HepG2 (cell line): Measurements from ENCODE around the gene RIPK1. TPM values are rescaled to one million over a fixed set of nuclear protein-coding genes. Genes with fewer than 3 reads are reported as not detected.

Experiments
- CREM ChIP-seq, 2 experiments: sonication (generic) in 1 of 2; formaldehyde crosslinking in 1 of 2; IDR thresholded peaks; 2 replicates each; pipeline versions ENCODE4 v1.4.0 to v1.6.1; 2016 to 2020; ENCODE audit warnings: antibody characterized with exemption in 1 of 2, mild to moderate bottlenecking in 1 of 2, missing genetic modification reagents in 1 of 2
- DMAP1 ChIP-seq: IDR thresholded peaks from 2 replicates; pipeline ENCODE4 v1.6.1; 2016
- DPF2 ChIP-seq: sonication (generic); formaldehyde crosslinking; IDR thresholded peaks from 2 replicates; pipeline ENCODE4 v1.4.0; 2020; ENCODE audit warnings: mild to moderate bottlenecking, low read depth, missing genetic modification reagents, borderline replicate concordance
- DR1 ChIP-seq: sonication (generic); formaldehyde crosslinking; IDR thresholded peaks from 2 replicates; pipeline ENCODE4 v1.8.0; 2021; ENCODE audit warnings: mild to moderate bottlenecking, missing genetic modification reagents, inconsistent platforms
- GATAD2A ChIP-seq: IDR thresholded peaks from 2 replicates; pipeline ENCODE4 v1.6.1; 2016
- HES4 ChIP-seq: sonication (generic); formaldehyde crosslinking; IDR thresholded peaks from 2 replicates; pipeline ENCODE4 v1.9.0; 2021; ENCODE audit warnings: mild to moderate bottlenecking, missing genetic modification reagents, borderline replicate concordance
- HOXA9 ChIP-seq: sonication (generic); formaldehyde crosslinking; IDR thresholded peaks from 2 replicates; pipeline ENCODE4 v1.8.1; 2022; ENCODE audit warnings: missing genetic modification reagents, mild to moderate bottlenecking, moderate library complexity, borderline replicate concordance
- KAT8 ChIP-seq: IDR thresholded peaks from 2 replicates; pipeline ENCODE4 v1.6.1; 2016; ENCODE audit warnings: missing genetic modification reagents, missing compliant biosample characterization
- KMT2B ChIP-seq: IDR thresholded peaks from 2 replicates; pipeline ENCODE4 v1.6.1; 2016; ENCODE audit warnings: missing genetic modification reagents, missing compliant biosample characterization
- POGZ ChIP-seq: sonication (generic); formaldehyde crosslinking; IDR thresholded peaks from 2 replicates; pipeline ENCODE4 v1.4.0; 2020; ENCODE audit warnings: mild to moderate bottlenecking, missing genetic modification reagents
- ZFP37 ChIP-seq: sonication (generic); formaldehyde crosslinking; IDR thresholded peaks from 2 replicates; pipeline ENCODE4 v1.4.0; 2020; ENCODE audit warnings: missing genetic modification reagents, borderline replicate concordance
- ZFX ChIP-seq: sonication (generic); formaldehyde crosslinking; IDR thresholded peaks from 2 replicates; pipeline ENCODE4 v1.4.0; 2020; ENCODE audit warnings: mild to moderate bottlenecking, low read depth, missing genetic modification reagents, moderate library complexity
- ZIK1 ChIP-seq: sonication (generic); formaldehyde crosslinking; IDR thresholded peaks from 2 replicates; pipeline ENCODE4 v1.5.0; 2020; ENCODE audit warnings: mild to moderate bottlenecking, low read depth, missing genetic modification reagents, borderline replicate concordance
- ZNF124 ChIP-seq: sonication (generic); formaldehyde crosslinking; IDR thresholded peaks from 2 replicates; pipeline ENCODE4 v1.4.0; 2020; ENCODE audit warnings: missing genetic modification reagents
- ZNF180 ChIP-seq: sonication (generic); formaldehyde crosslinking; IDR thresholded peaks from 2 replicates; pipeline ENCODE4 v1.4.0; 2020; ENCODE audit warnings: low read depth, missing genetic modification reagents, borderline replicate concordance
- ZNF318 ChIP-seq: sonication (generic); formaldehyde crosslinking; IDR thresholded peaks from 2 replicates; pipeline ENCODE4 v1.4.0; 2020; ENCODE audit warnings: mild to moderate bottlenecking, missing genetic modification reagents
- ZNF326 ChIP-seq: sonication (generic); formaldehyde crosslinking; IDR thresholded peaks from 2 replicates; pipeline ENCODE4 v1.4.0; 2020; ENCODE audit warnings: missing genetic modification reagents, borderline replicate concordance
- ZNF556 ChIP-seq: sonication (generic); formaldehyde crosslinking; IDR thresholded peaks from 2 replicates; pipeline ENCODE4 v1.4.0; 2020; ENCODE audit warnings: mild to moderate bottlenecking, missing genetic modification reagents, borderline replicate concordance
- ZNF569 ChIP-seq: sonication (generic); formaldehyde crosslinking; IDR thresholded peaks from 2 replicates; pipeline ENCODE4 v1.5.0; 2020; ENCODE audit warnings: mild to moderate bottlenecking, missing genetic modification reagents, moderate library complexity, borderline replicate concordance
- ZNF672 ChIP-seq: sonication (generic); formaldehyde crosslinking; IDR thresholded peaks from 2 replicates; pipeline ENCODE4 v1.8.1; 2022; ENCODE audit warnings: missing genetic modification reagents
- ZNF674 ChIP-seq: sonication (generic); formaldehyde crosslinking; IDR thresholded peaks from 2 replicates; pipeline ENCODE4 v1.5.0; 2020; ENCODE audit warnings: low read depth, mild to moderate bottlenecking, missing genetic modification reagents
- ZNF775 ChIP-seq: sonication (generic); formaldehyde crosslinking; IDR thresholded peaks from 2 replicates; pipeline ENCODE4 v1.4.0; 2020; ENCODE audit warnings: missing genetic modification reagents, mild to moderate bottlenecking, moderate library complexity, borderline replicate concordance
- ZNF83 ChIP-seq: sonication (generic); formaldehyde crosslinking; IDR thresholded peaks from 2 replicates; pipeline ENCODE4 v1.4.0; 2020; ENCODE audit warnings: missing genetic modification reagents, mild to moderate bottlenecking, borderline replicate concordance
- polyA plus RNA-seq, 8 experiments: library from polyadenylated mRNA; depleted of rRNA in 3 of 8; stranded (reverse) in 7 of 8; unstranded in 1 of 8; fragments of >200 nt; fragmentation: Illumina TruSeq in 4 of 8; extraction: Trizol in 4 of 8; gene quantifications; 2 replicates each; pipeline versions ENCODE4 v1.2.1 to v1.2.3, GENCODE V29; 2011 to 2016; ENCODE audit warnings: low read depth in 4 of 8, missing spikeins in 1 of 8, mixed read lengths in 1 of 8; ENCODE audit not compliant: insufficient read depth in 1 of 8
- total RNA-seq, 5 experiments: library from RNA; depleted of rRNA; stranded (reverse); fragments of >200 nt; fragmentation: Illumina TruSeq; extraction: Trizol; gene quantifications; 2 replicates each; pipeline ENCODE4 v1.2.3, GENCODE V29; 2016; ENCODE audit warnings: low read depth in 1 of 5

The RIPK1 gene
- total and polyA plus RNA-seq, 2 of the 13 experiments (the other 11 are each of a cell fraction or from before 2014, with no cell fraction given), result 9.0 to 10.3 TPM

GRCh38 chr6:3162565-3163247, 94.4 kb downstream of the RIPK1 start (continued):
- no peak for TF ChIP-seq CREM (IDR thresholded peaks at IDR 0.05)
- no peak for TF ChIP-seq CREM (CRISPR knock-in tag; IDR thresholded peaks at IDR 0.05)
- TF ChIP-seq HES4 (CRISPR knock-in tag), result peak; percentile 75; the same call in 1 of the 2 replicates
- no peak for TF ChIP-seq ZNF326 (CRISPR knock-in tag)
- peak; percentile 64; the same call in 1 of the 2 replicates for TF ChIP-seq KMT2B
- TF ChIP-seq ZFX (CRISPR knock-in tag), result peak; percentile 59; the same call in 1 of the 2 replicates
- TF ChIP-seq ZFP37 (CRISPR knock-in tag), result no peak
- TF ChIP-seq ZNF569 (CRISPR knock-in tag), result peak; percentile 33; the same call in 1 of the 2 replicates
- peak; percentile 70 for TF ChIP-seq KAT8 (CRISPR knock-in tag)
- no peak; the same call in 1 of the 2 replicates for TF ChIP-seq ZNF556 (CRISPR knock-in tag)
- TF ChIP-seq DPF2 (CRISPR knock-in tag), result peak; percentile 50; the same call in 1 of the 2 replicates
- peak; percentile 85 for TF ChIP-seq DMAP1 (CRISPR knock-in tag)
- TF ChIP-seq GATAD2A (CRISPR knock-in tag), result peak; percentile 73
- TF ChIP-seq ZNF124 (CRISPR knock-in tag), result 0 out of 2 replicates have a peak, but pooled peaks have one; percentile 65
- TF ChIP-seq DR1 (CRISPR knock-in tag), result peak; percentile 57; the same call in 1 of the 2 replicates
- TF ChIP-seq HOXA9 (CRISPR knock-in tag), result peak; percentile 90
- TF ChIP-seq ZNF775 (CRISPR knock-in tag), result peak; percentile 57; the same call in 1 of the 2 replicates
- peak; percentile 76 for TF ChIP-seq POGZ (CRISPR knock-in tag)
- peak; percentile 39; the same call in 1 of the 2 replicates for TF ChIP-seq ZNF318
- peak; percentile 64; the same call in 1 of the 2 replicates for TF ChIP-seq ZNF83 (CRISPR knock-in tag)
- no peak for TF ChIP-seq ZNF180 (CRISPR knock-in tag)
- TF ChIP-seq ZNF674 (CRISPR knock-in tag), result no peak
- TF ChIP-seq ZNF672 (CRISPR knock-in tag), result peak; percentile 88; the same call in 1 of the 2 replicates
- TF ChIP-seq ZIK1 (CRISPR knock-in tag), result peak; percentile 69; the same call in 1 of the 2 replicates
